GM12873 (cell line): ENCODE results near the gene ATOX1.

Experiments used
- TF ChIP-seq, protein P1 (sequence below): IDR thresholded peaks from 2 replicates; pipeline ENCODE4 v1.5.1; 2012; ENCODE audit warnings: low read depth, mild to moderate bottlenecking, moderate library complexity, low read length, control low read depth; ENCODE audit not compliant: insufficient read depth; ENCODE audit errors: missing control alignments

Gene ATOX1

GRCh38 chr5:151718153-151718552 lies 40.3 kb downstream of the ATOX1 start:
- TF ChIP-seq, protein P1, sequence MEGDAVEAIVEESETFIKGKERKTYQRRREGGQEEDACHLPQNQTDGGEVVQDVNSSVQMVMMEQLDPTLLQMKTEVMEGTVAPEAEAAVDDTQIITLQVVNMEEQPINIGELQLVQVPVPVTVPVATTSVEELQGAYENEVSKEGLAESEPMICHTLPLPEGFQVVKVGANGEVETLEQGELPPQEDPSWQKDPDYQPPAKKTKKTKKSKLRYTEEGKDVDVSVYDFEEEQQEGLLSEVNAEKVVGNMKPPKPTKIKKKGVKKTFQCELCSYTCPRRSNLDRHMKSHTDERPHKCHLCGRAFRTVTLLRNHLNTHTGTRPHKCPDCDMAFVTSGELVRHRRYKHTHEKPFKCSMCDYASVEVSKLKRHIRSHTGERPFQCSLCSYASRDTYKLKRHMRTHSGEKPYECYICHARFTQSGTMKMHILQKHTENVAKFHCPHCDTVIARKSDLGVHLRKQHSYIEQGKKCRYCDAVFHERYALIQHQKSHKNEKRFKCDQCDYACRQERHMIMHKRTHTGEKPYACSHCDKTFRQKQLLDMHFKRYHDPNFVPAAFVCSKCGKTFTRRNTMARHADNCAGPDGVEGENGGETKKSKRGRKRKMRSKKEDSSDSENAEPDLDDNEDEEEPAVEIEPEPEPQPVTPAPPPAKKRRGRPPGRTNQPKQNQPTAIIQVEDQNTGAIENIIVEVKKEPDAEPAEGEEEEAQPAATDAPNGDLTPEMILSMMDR = no peak

DNA sequence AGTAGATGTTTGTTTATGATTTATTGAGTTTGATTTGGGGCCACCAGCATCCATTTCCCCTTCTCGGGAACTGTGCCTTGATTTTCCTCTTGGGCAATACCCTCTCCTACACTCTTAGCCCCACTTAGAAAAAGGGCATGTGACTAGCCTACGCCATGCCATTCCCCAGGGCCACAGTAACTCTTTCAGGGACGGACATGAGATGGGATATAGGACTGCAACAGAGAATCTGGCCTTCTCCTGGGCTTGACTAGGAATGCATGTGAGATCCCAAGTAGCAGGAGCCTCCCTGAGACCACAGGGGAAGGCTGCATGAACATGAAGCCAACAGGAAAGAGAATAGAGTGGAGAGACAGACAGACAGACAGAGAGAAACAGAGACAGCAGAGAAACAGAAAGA lies 41.0 kb downstream of the ATOX1 start:
- TF ChIP-seq, protein P1 = no peak

DNA sequence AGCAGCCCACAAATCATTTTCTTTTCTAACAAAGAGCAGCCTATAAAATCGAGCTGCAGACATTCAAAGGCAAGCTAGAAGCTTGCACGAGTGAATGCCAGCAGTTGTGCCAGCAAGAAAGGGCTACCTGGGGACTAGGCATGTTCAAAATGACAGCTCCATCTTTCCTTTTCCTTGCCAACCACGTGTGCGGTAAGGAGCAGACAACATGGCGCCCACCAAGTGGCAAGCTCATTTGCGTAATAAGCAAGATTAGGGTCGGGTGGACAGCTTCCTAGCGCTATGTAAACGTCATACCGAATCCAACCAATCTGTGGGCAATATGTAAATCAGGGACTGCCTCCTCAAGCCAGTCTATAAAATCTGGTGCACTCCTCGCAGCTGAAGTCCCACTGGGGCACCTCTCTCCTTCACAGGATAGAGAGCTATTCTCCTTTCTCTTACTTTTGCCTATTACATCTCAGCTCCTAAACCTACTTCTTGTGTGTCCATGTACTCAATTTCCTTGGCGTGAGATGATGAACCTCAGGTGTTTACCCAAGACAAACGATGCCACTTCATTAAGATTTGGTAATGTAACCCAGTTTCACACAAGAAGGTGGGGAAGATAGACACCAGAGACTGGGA lies 49.2 kb downstream of the ATOX1 start:
- TF ChIP-seq, protein P1 = no peak

GRCh38 chr5:151708126-151708525 lies 50.3 kb downstream of the ATOX1 start:
- TF ChIP-seq, protein P1 = no peak

- TF ChIP-seq, protein P1 = no peak
Measured at GRCh38 chr5:151707567-151707966, 50.9 kb downstream of the ATOX1 start.

GRCh38 chr5:151706906-151707305 lies 51.5 kb downstream of the ATOX1 start:
- TF ChIP-seq, protein P1 = no peak

- TF ChIP-seq, protein P1 = no peak
Measured at GRCh38 chr5:151703780-151704179, 54.7 kb downstream of the ATOX1 start.
